Liver (tissue), 9 donors: ENCODE measurements around the gene OSGEP. TPM values are rescaled to one million over a fixed set of nuclear protein-coding genes. Genes with fewer than 3 reads are reported as not detected.

Experiments
- DNase-seq: peaks from one replicate; pipeline ENCODE4 v3.0.0-alpha.2; 2017; ENCODE audit warnings: low spot score
- H3K27ac ChIP-seq, 2 donors: one replicate each; pipeline ENCODE4 v1.7.0; 2013; ENCODE audit warnings: inconsistent platforms in 2 of 2, low read length in 2 of 2, control low read depth in 1 of 2, low read depth in 1 of 2, mild to moderate bottlenecking in 1 of 2
- H3K27me3 ChIP-seq, 4 donors: one replicate each; pipeline versions ENCODE4 v1.6.1 to v1.7.0; 2013; ENCODE audit warnings: low read length in 3 of 4, inconsistent platforms in 1 of 4, mild to moderate bottlenecking in 1 of 4, moderate library complexity in 1 of 4; ENCODE audit not compliant: control insufficient read depth in 4 of 4, insufficient read depth in 4 of 4
- H3K36me3 ChIP-seq, 4 donors: one replicate each; pipeline versions ENCODE4 v1.6.1 to v1.7.0; 2013; ENCODE audit warnings: low read length in 3 of 4, mild to moderate bottlenecking in 3 of 4, low read depth in 1 of 4, moderate library complexity in 1 of 4; ENCODE audit not compliant: control insufficient read depth in 4 of 4, insufficient read depth in 3 of 4
- H3K4me1 ChIP-seq, 4 donors: one replicate each; pipeline versions ENCODE4 v1.6.1 to v1.7.0; 2013; ENCODE audit warnings: low read length in 3 of 4, mild to moderate bottlenecking in 3 of 4, moderate library complexity in 1 of 4; ENCODE audit not compliant: control insufficient read depth in 4 of 4, insufficient read depth in 4 of 4
- H3K4me3 ChIP-seq, 3 donors: one replicate each; pipeline versions ENCODE4 v1.6.1 to v1.7.0; 2013; ENCODE audit warnings: low read length in 3 of 3, control low read depth in 1 of 3, low read depth in 1 of 3, mild to moderate bottlenecking in 1 of 3
- H3K9ac ChIP-seq, 2 donors: one replicate each; pipeline ENCODE4 v1.7.0; 2013; ENCODE audit warnings: low read length in 2 of 2, mild to moderate bottlenecking in 2 of 2, moderate library complexity in 2 of 2, control low read depth in 1 of 2, low read depth in 1 of 2
- H3K9me3 ChIP-seq, 4 donors: one replicate each; pipeline versions ENCODE4 v1.6.1 to v1.7.0; 2013; ENCODE audit warnings: low read length in 3 of 4; ENCODE audit not compliant: control insufficient read depth in 4 of 4
- EGR1 ChIP-seq, 2 donors: IDR thresholded peaks; 2 replicates each; pipeline ENCODE4 v1.6.1; 2016 to 2018; ENCODE audit warnings: antibody characterized with exemption in 2 of 2, low read depth in 2 of 2
- FOXA2 ChIP-seq: IDR thresholded peaks from 2 replicates; pipeline ENCODE4 v1.6.1; 2016; ENCODE audit warnings: antibody characterized with exemption
- GABPA ChIP-seq, 2 donors: IDR thresholded peaks in 1 of 2; conservative IDR thresholded peaks in 1 of 2; 2 replicates each; pipeline ENCODE4 v1.6.1; 2016; ENCODE audit warnings: antibody characterized with exemption in 2 of 2, mild to moderate bottlenecking in 1 of 2, moderate library complexity in 1 of 2
- HNF4A ChIP-seq, 2 donors: conservative IDR thresholded peaks; 2 replicates each; pipeline ENCODE4 v1.6.1; 2016; ENCODE audit warnings: antibody characterized with exemption in 2 of 2, mild to moderate bottlenecking in 2 of 2
- HNF4G ChIP-seq: IDR thresholded peaks from 2 replicates; pipeline ENCODE4 v1.6.1; 2016; ENCODE audit warnings: antibody characterized with exemption
- JUND ChIP-seq, 2 donors: IDR thresholded peaks; 2 replicates each; pipeline ENCODE4 v1.6.1; 2016; ENCODE audit warnings: antibody characterized with exemption in 2 of 2
- NR2F2 ChIP-seq: IDR thresholded peaks from 2 replicates; pipeline ENCODE4 v1.6.1; 2016; ENCODE audit warnings: antibody characterized with exemption
- RAD21 ChIP-seq, 2 donors: IDR thresholded peaks; 2 replicates each; pipeline ENCODE4 v1.6.1; 2016; ENCODE audit warnings: antibody characterized with exemption in 2 of 2, mild to moderate bottlenecking in 2 of 2
- RXRA ChIP-seq, 2 donors: IDR thresholded peaks; 2 replicates each; pipeline ENCODE4 v1.6.1; 2017 to 2018; ENCODE audit warnings: antibody characterized with exemption in 2 of 2, mild to moderate bottlenecking in 1 of 2
- SP1 ChIP-seq: IDR thresholded peaks from 2 replicates; pipeline ENCODE4 v1.6.1; 2018; ENCODE audit warnings: antibody characterized with exemption, mild to moderate bottlenecking
- TAF1 ChIP-seq: conservative IDR thresholded peaks from 2 replicates; pipeline ENCODE4 v1.6.1; 2016; ENCODE audit warnings: antibody characterized with exemption, mild to moderate bottlenecking
- YY1 ChIP-seq: IDR thresholded peaks from 2 replicates; pipeline ENCODE4 v1.6.1; 2016; ENCODE audit warnings: antibody characterized with exemption, mild to moderate bottlenecking
- WGBS: extraction: QIAGEN DNeasy Blood & Tissue Kit; methylation state at CpG from one replicate; pipeline ENCODE4 v1.1.7; 2013; 5-methylcytosine and 5-hydroxymethylcytosine counted together
- polyA plus RNA-seq, 2 donors: library from polyadenylated mRNA; stranded (reverse) in 1 of 2; unstranded in 1 of 2; fragments of 200-250 nt in 1 of 2; fragments of >200 nt in 1 of 2; fragmentation: Nextera tagmentation in 1 of 2; extraction: Ambion mirVana in 1 of 2; gene quantifications; one replicate each; pipeline versions ENCODE4 v1.2.1 to v1.2.3, GENCODE V29; 2013 to 2015
- total RNA-seq, 2 donors: library from RNA; depleted of rRNA; stranded (reverse); fragments of >200 nt; gene quantifications; one replicate each; pipeline ENCODE4 v1.2.3, GENCODE V29; 2014
- TF ChIP-seq, protein P1 (sequence below): IDR thresholded peaks from 2 replicates; pipeline ENCODE4 v1.6.1; 2016; ENCODE audit warnings: antibody characterized with exemption, mild to moderate bottlenecking
- TF ChIP-seq, protein P2 (sequence below): IDR thresholded peaks from 2 replicates; pipeline ENCODE4 v1.6.1; 2016; ENCODE audit warnings: antibody characterized with exemption
- TF ChIP-seq, protein P3 (sequence below): fragments of 150-350 bp; IDR thresholded peaks from 2 replicates; pipeline ENCODE4 v1.5.1; 2017; ENCODE audit warnings: improper control_type of control experiment, low read depth, low read length; ENCODE audit not compliant: missing input control
- TF ChIP-seq, protein P4 (sequence below): IDR thresholded peaks from 2 replicates; pipeline ENCODE4 v1.6.1; 2016; ENCODE audit warnings: antibody characterized with exemption
- TF ChIP-seq, protein P5 (sequence below): IDR thresholded peaks from 2 replicates; pipeline ENCODE4 v1.6.1; 2016; ENCODE audit warnings: antibody characterized with exemption
- donor health status: healthy.
- donor health status: healthy.
- donor health status: healthy.
- donor health status: healthy.
- donor health status: healthy.

OSGEP gene
- total and polyA plus RNA-seq, 4 donors, result 18.1 to 39.0 (median 24.8) TPM

DNA sequence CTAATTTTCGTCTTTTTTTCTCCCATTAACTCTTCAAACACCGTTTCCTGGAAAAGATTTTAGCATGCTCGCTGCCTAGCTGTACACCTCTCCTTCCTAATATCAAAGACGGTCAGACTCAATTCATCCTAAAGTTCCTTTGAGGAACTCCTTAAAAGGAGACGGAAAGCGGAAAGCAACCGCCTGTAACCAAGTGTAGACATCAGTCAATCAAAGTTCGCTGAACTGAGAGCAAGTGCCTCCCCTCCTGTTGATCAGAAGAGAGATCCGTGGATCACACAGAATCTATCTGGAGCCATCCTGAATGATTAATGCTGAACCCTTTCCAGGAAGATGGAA is 40.9 kb downstream of the OSGEP start:
- WGBS, result 3% methylated on average over 9 of the region's 9 CpGs
- H3K4me1 ChIP-seq, result peaks cover 0 to 14% (median 8%) of the 10 kb centered on the region in 4 donors

DNA sequence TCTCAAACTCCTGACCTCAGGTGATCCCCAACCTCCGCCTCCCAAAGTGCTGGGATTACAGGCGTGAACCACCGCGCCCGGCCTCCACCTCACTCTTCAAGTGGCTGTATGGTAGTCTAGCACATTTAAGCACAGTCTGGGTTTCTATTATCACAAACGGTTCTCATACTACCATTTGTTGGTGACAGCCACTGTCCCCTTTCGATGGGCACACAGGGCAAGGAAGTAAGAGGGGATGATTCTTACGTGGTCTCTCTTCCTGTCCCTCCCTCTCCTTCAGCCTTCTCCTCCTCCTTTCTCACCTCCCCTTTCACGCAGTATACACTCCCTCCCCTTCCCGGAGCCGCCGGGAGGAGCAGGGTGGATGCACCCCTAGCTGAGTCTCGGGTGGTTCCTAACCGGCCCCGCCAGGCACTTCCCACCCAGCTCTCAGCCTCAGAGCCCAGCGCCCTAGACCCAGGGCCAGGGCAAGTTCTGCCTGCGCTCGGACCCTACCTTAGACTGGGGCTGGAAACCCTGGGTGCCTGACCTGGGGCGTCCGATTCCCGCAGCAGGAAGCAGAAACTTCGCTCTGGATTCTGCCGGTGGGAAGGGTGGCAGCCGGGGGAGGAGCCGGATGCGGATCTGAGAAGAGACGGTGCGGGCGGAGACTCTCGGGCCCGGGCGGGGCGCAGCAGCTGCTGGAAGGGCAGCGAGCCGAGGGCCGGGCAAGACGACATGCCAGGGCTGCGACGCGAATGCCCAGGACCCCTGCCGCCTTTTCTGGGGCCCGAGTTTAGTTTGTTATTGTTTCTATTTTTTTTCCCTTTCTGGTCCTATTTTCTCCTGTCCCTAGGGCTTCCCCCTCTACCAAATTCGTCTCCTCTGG is 41.5 kb downstream of the OSGEP start, which contains the start of gene TEP1:
TEP1 (minus strand) TSS at position 626 of the 868 bp plus-strand sequence. CDS start 5,062 bp downstream, outside the sequence.
- Histone ChIP-seq H3K9me3 (no peaks in the 10 kb centered on the region), H3K27ac (peak within 1 kb of the TSS; percentile 78 to 92), H3K4me1 (peaks cover 0 to 14% (median 8%) of the 10 kb centered on the region in 4 donors), H3K9ac (peak within 1 kb of the TSS; percentile 60 to 77), H3K36me3 (peaks cover 0 to 3% (median 2%) of the 10 kb centered on the region in 4 donors), H3K27me3 (no peaks in the 10 kb centered on the region), H3K4me3 (peak within 1 kb of the TSS; percentile 71 to 76 (median 75))
- WGBS, result under 1% methylated on average over 43 of the region's 43 CpGs
- peak; percentile 77 for DNase-seq
- TF ChIP-seq RAD21 (IDR thresholded peaks at IDR 0.05) (peak in 1 of 2 donors; percentile 46), JUND (IDR thresholded peaks at IDR 0.05) (peak in 1 of 2 donors; percentile 32), TAF1 (peak; percentile 69), YY1 (peak; percentile 76), HNF4G (no peak), RXRA (IDR thresholded peaks at IDR 0.05) (peak in 1 of 2 donors; percentile 45), SP1 (peak; percentile 53)
- TF ChIP-seq, protein P1, sequence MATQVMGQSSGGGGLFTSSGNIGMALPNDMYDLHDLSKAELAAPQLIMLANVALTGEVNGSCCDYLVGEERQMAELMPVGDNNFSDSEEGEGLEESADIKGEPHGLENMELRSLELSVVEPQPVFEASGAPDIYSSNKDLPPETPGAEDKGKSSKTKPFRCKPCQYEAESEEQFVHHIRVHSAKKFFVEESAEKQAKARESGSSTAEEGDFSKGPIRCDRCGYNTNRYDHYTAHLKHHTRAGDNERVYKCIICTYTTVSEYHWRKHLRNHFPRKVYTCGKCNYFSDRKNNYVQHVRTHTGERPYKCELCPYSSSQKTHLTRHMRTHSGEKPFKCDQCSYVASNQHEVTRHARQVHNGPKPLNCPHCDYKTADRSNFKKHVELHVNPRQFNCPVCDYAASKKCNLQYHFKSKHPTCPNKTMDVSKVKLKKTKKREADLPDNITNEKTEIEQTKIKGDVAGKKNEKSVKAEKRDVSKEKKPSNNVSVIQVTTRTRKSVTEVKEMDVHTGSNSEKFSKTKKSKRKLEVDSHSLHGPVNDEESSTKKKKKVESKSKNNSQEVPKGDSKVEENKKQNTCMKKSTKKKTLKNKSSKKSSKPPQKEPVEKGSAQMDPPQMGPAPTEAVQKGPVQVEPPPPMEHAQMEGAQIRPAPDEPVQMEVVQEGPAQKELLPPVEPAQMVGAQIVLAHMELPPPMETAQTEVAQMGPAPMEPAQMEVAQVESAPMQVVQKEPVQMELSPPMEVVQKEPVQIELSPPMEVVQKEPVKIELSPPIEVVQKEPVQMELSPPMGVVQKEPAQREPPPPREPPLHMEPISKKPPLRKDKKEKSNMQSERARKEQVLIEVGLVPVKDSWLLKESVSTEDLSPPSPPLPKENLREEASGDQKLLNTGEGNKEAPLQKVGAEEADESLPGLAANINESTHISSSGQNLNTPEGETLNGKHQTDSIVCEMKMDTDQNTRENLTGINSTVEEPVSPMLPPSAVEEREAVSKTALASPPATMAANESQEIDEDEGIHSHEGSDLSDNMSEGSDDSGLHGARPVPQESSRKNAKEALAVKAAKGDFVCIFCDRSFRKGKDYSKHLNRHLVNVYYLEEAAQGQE, result no peak
- TF ChIP-seq, protein P2, sequence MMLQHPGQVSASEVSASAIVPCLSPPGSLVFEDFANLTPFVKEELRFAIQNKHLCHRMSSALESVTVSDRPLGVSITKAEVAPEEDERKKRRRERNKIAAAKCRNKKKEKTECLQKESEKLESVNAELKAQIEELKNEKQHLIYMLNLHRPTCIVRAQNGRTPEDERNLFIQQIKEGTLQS, result no peak

More for the DNA sequence above, 40.9 kb downstream of the OSGEP start:
- Histone ChIP-seq H3K9ac (peak overlapping the region; percentile 51 to 77), H3K27me3 (no peaks in the 10 kb centered on the region), H3K9me3 (no peaks in the 10 kb centered on the region), H3K36me3 (no peaks in the 10 kb centered on the region), H3K4me3 (peak overlapping the region; percentile 71 to 76 (median 75)), H3K27ac (peak overlapping the region; percentile 78 to 92)
- TF ChIP-seq, protein P3, sequence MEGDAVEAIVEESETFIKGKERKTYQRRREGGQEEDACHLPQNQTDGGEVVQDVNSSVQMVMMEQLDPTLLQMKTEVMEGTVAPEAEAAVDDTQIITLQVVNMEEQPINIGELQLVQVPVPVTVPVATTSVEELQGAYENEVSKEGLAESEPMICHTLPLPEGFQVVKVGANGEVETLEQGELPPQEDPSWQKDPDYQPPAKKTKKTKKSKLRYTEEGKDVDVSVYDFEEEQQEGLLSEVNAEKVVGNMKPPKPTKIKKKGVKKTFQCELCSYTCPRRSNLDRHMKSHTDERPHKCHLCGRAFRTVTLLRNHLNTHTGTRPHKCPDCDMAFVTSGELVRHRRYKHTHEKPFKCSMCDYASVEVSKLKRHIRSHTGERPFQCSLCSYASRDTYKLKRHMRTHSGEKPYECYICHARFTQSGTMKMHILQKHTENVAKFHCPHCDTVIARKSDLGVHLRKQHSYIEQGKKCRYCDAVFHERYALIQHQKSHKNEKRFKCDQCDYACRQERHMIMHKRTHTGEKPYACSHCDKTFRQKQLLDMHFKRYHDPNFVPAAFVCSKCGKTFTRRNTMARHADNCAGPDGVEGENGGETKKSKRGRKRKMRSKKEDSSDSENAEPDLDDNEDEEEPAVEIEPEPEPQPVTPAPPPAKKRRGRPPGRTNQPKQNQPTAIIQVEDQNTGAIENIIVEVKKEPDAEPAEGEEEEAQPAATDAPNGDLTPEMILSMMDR, result no peak
- TF ChIP-seq HNF4A (conservative IDR thresholded peaks at IDR 0.05) (no peak), FOXA2 (no peak), NR2F2 (no peak), RAD21 (IDR thresholded peaks at IDR 0.05) (no peak), EGR1 (IDR thresholded peaks at IDR 0.05; ENCODE audit: low read depth in 2 of 2) (no peak), GABPA (IDR thresholded peaks at IDR 0.05 in 1 of 2, conservative IDR thresholded peaks at IDR 0.05 in 1 of 2) (no peak), TAF1 (no peak)
- TF ChIP-seq, protein P4, sequence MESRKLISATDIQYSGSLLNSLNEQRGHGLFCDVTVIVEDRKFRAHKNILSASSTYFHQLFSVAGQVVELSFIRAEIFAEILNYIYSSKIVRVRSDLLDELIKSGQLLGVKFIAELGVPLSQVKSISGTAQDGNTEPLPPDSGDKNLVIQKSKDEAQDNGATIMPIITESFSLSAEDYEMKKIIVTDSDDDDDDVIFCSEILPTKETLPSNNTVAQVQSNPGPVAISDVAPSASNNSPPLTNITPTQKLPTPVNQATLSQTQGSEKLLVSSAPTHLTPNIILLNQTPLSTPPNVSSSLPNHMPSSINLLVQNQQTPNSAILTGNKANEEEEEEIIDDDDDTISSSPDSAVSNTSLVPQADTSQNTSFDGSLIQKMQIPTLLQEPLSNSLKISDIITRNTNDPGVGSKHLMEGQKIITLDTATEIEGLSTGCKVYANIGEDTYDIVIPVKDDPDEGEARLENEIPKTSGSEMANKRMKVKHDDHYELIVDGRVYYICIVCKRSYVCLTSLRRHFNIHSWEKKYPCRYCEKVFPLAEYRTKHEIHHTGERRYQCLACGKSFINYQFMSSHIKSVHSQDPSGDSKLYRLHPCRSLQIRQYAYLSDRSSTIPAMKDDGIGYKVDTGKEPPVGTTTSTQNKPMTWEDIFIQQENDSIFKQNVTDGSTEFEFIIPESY, result no peak
- TF ChIP-seq, protein P1, result no peak
- TF ChIP-seq, protein P5, sequence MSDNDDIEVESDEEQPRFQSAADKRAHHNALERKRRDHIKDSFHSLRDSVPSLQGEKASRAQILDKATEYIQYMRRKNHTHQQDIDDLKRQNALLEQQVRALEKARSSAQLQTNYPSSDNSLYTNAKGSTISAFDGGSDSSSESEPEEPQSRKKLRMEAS, result no peak
- no peak for DNase-seq
